HepG2 (cell line): Measurements from ENCODE around the gene ATG4B. TPM values are rescaled to one million over a fixed set of nuclear protein-coding genes. Genes with fewer than 3 reads are reported as not detected.

ENCODE experiments used
- ARNT ChIP-seq: fragments of 450-650 bp; IDR thresholded peaks from 2 replicates; pipeline ENCODE4 v1.6.1; 2017
- ASH2L ChIP-seq: fragments of 300-600, 200-600 bp; sonication (generic); IDR thresholded peaks from 2 replicates; pipeline ENCODE4 v1.7.0; 2017; ENCODE audit warnings: low read depth, mild to moderate bottlenecking, moderate library complexity, mixed read lengths, low read length; ENCODE audit not compliant: insufficient read length
- CSRNP2 ChIP-seq: sonication (generic); formaldehyde crosslinking; conservative IDR thresholded peaks from 2 replicates; pipeline ENCODE4 v1.8.0; 2022; ENCODE audit warnings: low read depth, missing genetic modification reagents
- ERF ChIP-seq: IDR thresholded peaks from 2 replicates; pipeline ENCODE4 v1.6.1; 2018; ENCODE audit warnings: missing biosample characterization, missing genetic modification reagents
- FIP1L1 ChIP-seq: fragments of 200-400 bp; formaldehyde crosslinking; IDR thresholded peaks from 2 replicates; pipeline ENCODE4 v1.6.1; 2018; ENCODE audit warnings: low read depth, mild to moderate bottlenecking, low read length, moderate library complexity, borderline replicate concordance; ENCODE audit not compliant: insufficient read depth
- FOXM1 ChIP-seq: sonication (generic); formaldehyde crosslinking; IDR thresholded peaks from 2 replicates; pipeline ENCODE4 v1.5.0; 2020; ENCODE audit warnings: missing genetic modification reagents
- GLI4 ChIP-seq: sonication (generic); formaldehyde crosslinking; IDR thresholded peaks from 2 replicates; pipeline ENCODE4 v1.5.1; 2020; ENCODE audit warnings: missing genetic modification reagents, mild to moderate bottlenecking, moderate library complexity, borderline replicate concordance
- IRF2 ChIP-seq: IDR thresholded peaks from 2 replicates; pipeline ENCODE4 v1.6.1; 2018; ENCODE audit warnings: missing genetic modification reagents, missing compliant biosample characterization
- MBD4 ChIP-seq: IDR thresholded peaks from 2 replicates; pipeline ENCODE4 v1.6.1; 2012; ENCODE audit warnings: low read length, inconsistent platforms, borderline replicate concordance
- MYPOP ChIP-seq: sonication (generic); formaldehyde crosslinking; IDR thresholded peaks from 2 replicates; pipeline ENCODE4 v1.8.1; 2023; ENCODE audit warnings: mild to moderate bottlenecking, moderate library complexity, missing genetic modification reagents
- POLR2G ChIP-seq: fragments of 200-400 bp; formaldehyde crosslinking; IDR thresholded peaks from 2 replicates; pipeline ENCODE4 v1.6.1; 2018; ENCODE audit warnings: mild to moderate bottlenecking, low read depth, low read length, moderate library complexity
- PRDM4 ChIP-seq: sonication (generic); formaldehyde crosslinking; IDR thresholded peaks from 2 replicates; pipeline ENCODE4 v1.9.0; 2021; ENCODE audit warnings: missing genetic modification reagents, borderline replicate concordance
- TOPORS ChIP-seq: sonication (generic); formaldehyde crosslinking; IDR thresholded peaks from 2 replicates; pipeline ENCODE4 v1.8.0; 2023; ENCODE audit warnings: mild to moderate bottlenecking, missing genetic modification reagents
- ZNF143 ChIP-seq: sonication (generic); formaldehyde crosslinking; IDR thresholded peaks from 2 replicates; pipeline ENCODE4 v1.4.0; 2020; ENCODE audit warnings: missing genetic modification reagents
- ZNF232 ChIP-seq: sonication (generic); formaldehyde crosslinking; IDR thresholded peaks from 2 replicates; pipeline ENCODE4 v1.4.0; 2020; ENCODE audit warnings: missing genetic modification reagents, borderline replicate concordance
- ZNF350 ChIP-seq: sonication (generic); formaldehyde crosslinking; IDR thresholded peaks from 2 replicates; pipeline ENCODE4 v1.4.0; 2020; ENCODE audit warnings: mild to moderate bottlenecking, low read depth, missing genetic modification reagents, borderline replicate concordance
- ZNF383 ChIP-seq: sonication (generic); formaldehyde crosslinking; IDR thresholded peaks from 2 replicates; pipeline ENCODE4 v1.4.0; 2020; ENCODE audit warnings: missing genetic modification reagents, mild to moderate bottlenecking, borderline replicate concordance
- ZNF496 ChIP-seq: sonication (generic); formaldehyde crosslinking; IDR thresholded peaks from 2 replicates; pipeline ENCODE4 v1.8.1; 2023; ENCODE audit warnings: mild to moderate bottlenecking, moderate library complexity, missing genetic modification reagents; ENCODE audit not compliant: insufficient replicate concordance
- ZNF574 ChIP-seq: sonication (generic); formaldehyde crosslinking; IDR thresholded peaks from 2 replicates; pipeline ENCODE4 v1.4.0; 2020; ENCODE audit warnings: missing genetic modification reagents
- ZNF605 ChIP-seq: sonication (generic); formaldehyde crosslinking; IDR thresholded peaks from 2 replicates; pipeline ENCODE4 v1.8.0; 2022; ENCODE audit warnings: mild to moderate bottlenecking, missing genetic modification reagents
- ZNF670 ChIP-seq: sonication (generic); formaldehyde crosslinking; IDR thresholded peaks from 2 replicates; pipeline ENCODE4 v1.8.0; 2022; ENCODE audit warnings: mild to moderate bottlenecking, missing genetic modification reagents, borderline replicate concordance
- polyA plus RNA-seq, 8 experiments: library from polyadenylated mRNA; depleted of rRNA in 3 of 8; stranded (reverse) in 7 of 8; unstranded in 1 of 8; fragments of >200 nt; fragmentation: Illumina TruSeq in 4 of 8; extraction: Trizol in 4 of 8; gene quantifications; 2 replicates each; pipeline versions ENCODE4 v1.2.1 to v1.2.3, GENCODE V29; 2011 to 2016; ENCODE audit warnings: low read depth in 4 of 8, missing spikeins in 1 of 8, mixed read lengths in 1 of 8; ENCODE audit not compliant: insufficient read depth in 1 of 8
- total RNA-seq, 5 experiments: library from RNA; depleted of rRNA; stranded (reverse); fragments of >200 nt; fragmentation: Illumina TruSeq; extraction: Trizol; gene quantifications; 2 replicates each; pipeline ENCODE4 v1.2.3, GENCODE V29; 2016; ENCODE audit warnings: low read depth in 1 of 5

Gene ATG4B
- total and polyA plus RNA-seq, 2 of the 13 experiments (the other 11 are each of a cell fraction or from before 2014, with no cell fraction given): 95.5 to 239 TPM

- TF ChIP-seq ZNF496 (CRISPR knock-in tag) (no peak), GLI4 (no peak), ZNF383 (CRISPR knock-in tag) (no peak), FIP1L1 (no peak), ERF (CRISPR knock-in tag) (0 out of 2 replicates have a peak, but pooled peaks have one; percentile 15), ZNF350 (CRISPR knock-in tag) (peak; percentile 76; the same call in 1 of the 2 replicates), ARNT (no peak), ZNF232 (CRISPR knock-in tag) (0 out of 2 replicates have a peak, but pooled peaks have one; percentile 58), ASH2L (peak; percentile 91), MBD4 (no peak), ZNF574 (CRISPR knock-in tag) (peak; percentile 50; the same call in 1 of the 2 replicates), ZNF605 (CRISPR knock-in tag) (peak; percentile 71; the same call in 1 of the 2 replicates), PRDM4 (CRISPR knock-in tag) (no peak), POLR2G (no peak), FOXM1 (CRISPR knock-in tag) (no peak), IRF2 (CRISPR knock-in tag) (no peak), ZNF143 (CRISPR knock-in tag) (no peak), MYPOP (CRISPR knock-in tag) (peak; percentile 53; the same call in 1 of the 2 replicates), ZNF670 (CRISPR knock-in tag) (no peak), CSRNP2 (CRISPR knock-in tag) (no peak), TOPORS (CRISPR knock-in tag) (no peak)
Observed at GRCh38 chr2:241636182-241637017, 1.1 kb upstream of the ATG4B start (continued).
